Keratinocyte (primary cell): Measurements from ENCODE around the gene CCM2.

Source experiments
- EZH2 ChIP-seq: IDR thresholded peaks from one replicate; pipeline ENCODE4 v1.6.1; 2012; ENCODE audit warnings: inconsistent platforms, mild to moderate bottlenecking, low read length, moderate library complexity
- TF ChIP-seq, protein P1 (sequence below), 3 experiments: IDR thresholded peaks in 1 of 3; conservative IDR thresholded peaks in 1 of 3; optimal IDR thresholded peaks in 1 of 3; 2 replicates in 2 of 3; 3 replicates in 1 of 3; pipeline versions ENCODE3 to v1.5.1; 2011; ENCODE audit warnings: low read length in 3 of 3, mild to moderate bottlenecking in 3 of 3, moderate library complexity in 2 of 3, control low read depth in 1 of 3, inconsistent platforms in 1 of 3; ENCODE audit not compliant: insufficient read depth in 2 of 3; ENCODE audit errors: extremely low read depth in 1 of 3

DNA sequence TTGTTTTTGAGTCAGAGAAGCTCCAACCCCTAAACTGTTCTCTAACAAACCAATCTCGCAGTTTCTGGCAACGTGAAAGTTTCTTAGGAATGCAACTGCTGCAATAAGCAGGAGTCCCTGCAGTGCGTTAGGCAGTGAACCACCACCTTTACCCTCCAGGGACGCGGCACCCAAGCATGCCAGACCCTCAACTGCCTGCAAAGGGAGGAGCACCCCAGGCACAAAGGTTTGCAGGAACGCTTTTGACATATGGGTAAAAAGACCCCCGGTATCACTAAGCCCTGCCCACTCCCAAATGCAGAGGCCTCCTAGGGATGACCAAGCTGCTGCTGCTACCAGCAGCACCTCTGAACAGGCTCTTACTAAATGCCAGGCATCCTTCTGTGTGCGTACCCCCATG, 106.8 kb downstream of the CCM2 start:
- TF ChIP-seq, protein P1, sequence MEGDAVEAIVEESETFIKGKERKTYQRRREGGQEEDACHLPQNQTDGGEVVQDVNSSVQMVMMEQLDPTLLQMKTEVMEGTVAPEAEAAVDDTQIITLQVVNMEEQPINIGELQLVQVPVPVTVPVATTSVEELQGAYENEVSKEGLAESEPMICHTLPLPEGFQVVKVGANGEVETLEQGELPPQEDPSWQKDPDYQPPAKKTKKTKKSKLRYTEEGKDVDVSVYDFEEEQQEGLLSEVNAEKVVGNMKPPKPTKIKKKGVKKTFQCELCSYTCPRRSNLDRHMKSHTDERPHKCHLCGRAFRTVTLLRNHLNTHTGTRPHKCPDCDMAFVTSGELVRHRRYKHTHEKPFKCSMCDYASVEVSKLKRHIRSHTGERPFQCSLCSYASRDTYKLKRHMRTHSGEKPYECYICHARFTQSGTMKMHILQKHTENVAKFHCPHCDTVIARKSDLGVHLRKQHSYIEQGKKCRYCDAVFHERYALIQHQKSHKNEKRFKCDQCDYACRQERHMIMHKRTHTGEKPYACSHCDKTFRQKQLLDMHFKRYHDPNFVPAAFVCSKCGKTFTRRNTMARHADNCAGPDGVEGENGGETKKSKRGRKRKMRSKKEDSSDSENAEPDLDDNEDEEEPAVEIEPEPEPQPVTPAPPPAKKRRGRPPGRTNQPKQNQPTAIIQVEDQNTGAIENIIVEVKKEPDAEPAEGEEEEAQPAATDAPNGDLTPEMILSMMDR (optimal IDR thresholded peaks at IDR 0.05 in 1 of 3, IDR thresholded peaks at IDR 0.05 in 1 of 3, conservative IDR thresholded peaks at IDR 0.05 in 1 of 3; ENCODE audit: extremely low read depth in 1 of 3, insufficient read depth in 2 of 3, low read length in 3 of 3) = no peak
- no peak for TF ChIP-seq EZH2
